ENCODE data around the gene TOP1. TPM values are rescaled to one million over a fixed set of nuclear protein-coding genes. Genes with fewer than 3 reads are reported as not detected.

TOP1 gene
- total RNA-seq, 2 donors from 2014 or later, result 64.3 to 65.7 TPM

- no peak for ATAC-seq
These were observed 1.4 kb downstream of the TOP1 start for GRCh38 chr20:41030061-41030460.

GRCh38 chr20:41030531-41031242 is 2.1 kb downstream of the TOP1 start:
- DNase-seq (no peak), ATAC-seq (no peak)
- intact Hi-C loops (cut with DNase I, micrococcal nuclease), result no loop called here

More at GRCh38 chr20:41030061-41030460, 1.4 kb downstream of the TOP1 start:
- DNase-seq, result no peak
- intact Hi-C loops (cut with DNase I, micrococcal nuclease), result no loop called here

GRCh38 chr20:41031243-41031619 is 2.6 kb downstream of the TOP1 start:
- no peak for ATAC-seq

GRCh38 chr20:41032271-41032670 is 3.6 kb downstream of the TOP1 start:
- ATAC-seq, result no peak
- DNase-seq, result no peak
- intact Hi-C loops (cut with DNase I, micrococcal nuclease), result no loop called here

More at GRCh38 chr20:41031243-41031619, 2.6 kb downstream of the TOP1 start:
- DNase-seq, result no peak
- intact Hi-C loops (cut with DNase I, micrococcal nuclease), result no loop called here

GRCh38 chr20:41034239-41034638 is 5.6 kb downstream of the TOP1 start:
- no peak for DNase-seq
- no peak for ATAC-seq
- intact Hi-C loops (cut with DNase I, micrococcal nuclease), result no loop called here

GRCh38 chr20:41035207-41035606 is 6.6 kb downstream of the TOP1 start:
- intact Hi-C loops (cut with DNase I, micrococcal nuclease), result no loop called here
- DNase-seq, result no peak
- no peak for ATAC-seq

- intact Hi-C loops (cut with DNase I, micrococcal nuclease), result no loop called here
- no peak for DNase-seq
- no peak for ATAC-seq
These were observed 8.6 kb downstream of the TOP1 start for GRCh38 chr20:41037179-41037578.

- DNase-seq (no peak), ATAC-seq (no peak)
- intact Hi-C loops (cut with DNase I, micrococcal nuclease), result no loop called here
These were observed 9.7 kb downstream of the TOP1 start for GRCh38 chr20:41038149-41038877.

GRCh38 chr20:41038878-41039404 is 10.3 kb downstream of the TOP1 start:
- intact Hi-C loops (cut with DNase I, micrococcal nuclease), result no loop called here
- peak; percentile 98 for ATAC-seq
- no peak for DNase-seq

- DNase-seq (no peak), ATAC-seq (no peak)
- intact Hi-C loops (cut with DNase I, micrococcal nuclease), result no loop called here
These were observed 12.2 kb downstream of the TOP1 start for GRCh38 chr20:41040855-41041254.

GRCh38 chr20:41041693-41042092 is 13.1 kb downstream of the TOP1 start:
- intact Hi-C loops (cut with DNase I, micrococcal nuclease), result no loop called here
- ATAC-seq (no peak), DNase-seq (no peak)

GRCh38 chr20:41044409-41045062 is 15.9 kb downstream of the TOP1 start:
- intact Hi-C loops (cut with DNase I, micrococcal nuclease), result no loop called here
- ATAC-seq, result no peak

GRCh38 chr20:41045671-41046070 is 17.0 kb downstream of the TOP1 start:
- ATAC-seq (no peak), DNase-seq (no peak)
- intact Hi-C loops (cut with DNase I, micrococcal nuclease), result no loop called here

More at GRCh38 chr20:41044409-41045062, 15.9 kb downstream of the TOP1 start:
- no peak for DNase-seq

- intact Hi-C loops (cut with DNase I, micrococcal nuclease), result no loop called here
- DNase-seq, result no peak
- ATAC-seq, result no peak
These were observed 18.1 kb downstream of the TOP1 start for GRCh38 chr20:41046716-41047115.

- intact Hi-C loops (cut with DNase I, micrococcal nuclease), result no loop called here
- DNase-seq (no peak), ATAC-seq (no peak)
These were observed 18.8 kb downstream of the TOP1 start for GRCh38 chr20:41047279-41047974.

GRCh38 chr20:41047975-41048305 is 19.3 kb downstream of the TOP1 start:
- no peak for DNase-seq
- ATAC-seq, result peak; percentile 83
- intact Hi-C loops (cut with DNase I, micrococcal nuclease), result no loop called here

GRCh38 chr20:41048461-41049301 is 20.1 kb downstream of the TOP1 start:
- intact Hi-C loops (cut with DNase I, micrococcal nuclease), result no loop called here
- ATAC-seq (peak; percentile 73), DNase-seq (no peak)

GRCh38 chr20:41049451-41049850 is 20.8 kb downstream of the TOP1 start:
- no peak for ATAC-seq
- DNase-seq, result no peak
- intact Hi-C loops (cut with DNase I, micrococcal nuclease), result no loop called here
